Brain pericyte (primary cell): Measurements from ENCODE around the gene GALNT14.

Experiments
- DNase-seq: peaks from one replicate; pipeline ENCODE4 v3.0.0-alpha.2; 2012; ENCODE audit warnings: low read depth, low spot score

GALNT14 gene

GRCh38 chr2:30975156-30975555 lies 163.1 kb downstream of the GALNT14 start:
- DNase-seq = no peak

- no peak for DNase-seq
Observed at GRCh38 chr2:30974554-30974953, 163.7 kb downstream of the GALNT14 start.

DNA sequence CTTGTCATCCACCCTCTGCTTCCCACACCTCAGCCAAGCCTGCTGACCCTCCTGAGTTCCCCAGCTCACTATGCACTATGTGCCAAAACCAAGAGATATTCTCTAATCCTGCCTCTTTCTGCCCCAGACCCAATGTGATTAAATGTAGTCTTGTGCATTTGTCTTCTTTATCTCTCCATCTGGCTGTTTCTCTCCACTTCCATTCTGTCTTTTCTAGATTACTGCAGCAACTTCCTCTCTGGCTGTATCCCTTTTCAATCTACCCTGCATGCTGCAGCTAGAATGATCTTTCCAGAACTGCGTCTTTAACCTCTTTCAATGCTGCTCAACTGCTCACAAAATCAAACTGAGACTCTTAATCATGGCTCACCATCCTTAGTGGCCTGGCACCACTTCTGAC lies 164.1 kb downstream of the GALNT14 start:
- DNase-seq = no peak

DNA sequence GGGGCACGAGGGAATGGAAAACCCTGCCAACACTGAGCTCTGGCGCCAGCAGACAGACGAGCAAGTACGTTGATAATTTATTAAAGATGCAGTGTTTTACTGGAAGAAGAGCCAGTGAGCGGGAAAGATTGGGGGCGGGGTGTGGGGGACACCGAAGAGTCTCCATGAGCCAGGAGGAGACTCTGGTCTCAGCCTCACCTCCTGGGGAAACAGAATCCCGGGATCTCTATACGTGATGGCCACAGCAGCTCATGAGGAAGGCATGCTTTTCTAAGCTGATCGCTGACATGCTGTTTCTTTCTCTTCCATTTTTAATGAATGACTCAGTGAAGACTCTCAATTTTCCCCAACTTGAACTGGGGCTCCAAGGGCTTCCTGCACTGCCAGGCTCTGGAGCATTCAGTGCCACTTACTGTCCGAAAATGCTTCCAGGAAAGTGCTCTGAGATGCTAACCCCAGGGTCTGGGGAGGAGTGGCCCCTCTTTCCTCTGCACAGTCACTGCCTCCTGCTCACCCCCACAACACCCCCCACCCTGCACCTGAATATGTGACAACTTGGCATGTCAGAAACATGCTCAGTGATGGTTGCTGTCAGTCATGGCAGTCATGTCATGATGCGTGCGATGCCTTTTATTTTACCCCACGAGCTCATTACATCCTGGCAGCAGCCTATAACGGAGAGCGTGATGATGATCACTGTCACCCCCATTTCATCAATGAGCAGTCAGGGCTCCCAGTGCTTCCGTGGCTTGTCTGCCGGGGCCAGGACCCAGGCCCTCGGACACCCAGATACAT lies 166.8 kb downstream of the GALNT14 start:
- no peak for DNase-seq

DNA sequence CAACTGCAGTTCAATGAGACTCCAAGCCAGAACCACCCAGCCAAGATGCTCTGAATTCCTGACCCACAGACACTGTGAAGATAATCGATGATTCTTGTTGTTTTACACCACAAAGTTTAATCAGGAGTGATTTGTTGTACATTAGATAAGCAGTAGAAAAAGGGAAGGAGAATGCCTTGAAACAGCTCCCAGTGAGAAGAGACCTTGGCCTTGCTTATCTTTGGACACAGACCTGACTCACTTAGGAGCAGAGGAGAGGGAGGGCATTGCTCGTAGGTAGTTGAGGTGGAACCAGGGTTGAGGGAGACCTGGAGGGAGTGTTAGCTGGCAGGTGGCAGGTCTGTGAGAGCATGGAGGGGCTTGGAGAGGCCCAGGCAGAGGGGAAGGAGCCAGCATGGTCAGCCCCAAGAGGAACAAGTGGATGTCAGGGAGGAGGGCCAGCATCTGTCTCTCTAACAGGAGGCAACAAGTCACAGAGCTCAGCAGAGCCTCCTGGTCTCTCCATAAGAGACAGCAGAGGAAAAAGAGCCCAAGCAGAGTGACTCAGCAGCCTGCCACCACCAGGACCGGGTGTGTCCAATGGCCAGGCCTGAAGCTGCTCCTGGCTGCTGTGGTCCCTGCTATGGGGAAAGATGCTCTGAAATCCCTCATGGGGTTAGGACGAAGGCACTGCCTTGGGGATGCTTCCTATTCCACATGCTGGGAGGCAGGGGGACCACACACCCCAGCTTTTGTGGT lies 169.4 kb downstream of the GALNT14 start:
- DNase-seq = no peak

DNA sequence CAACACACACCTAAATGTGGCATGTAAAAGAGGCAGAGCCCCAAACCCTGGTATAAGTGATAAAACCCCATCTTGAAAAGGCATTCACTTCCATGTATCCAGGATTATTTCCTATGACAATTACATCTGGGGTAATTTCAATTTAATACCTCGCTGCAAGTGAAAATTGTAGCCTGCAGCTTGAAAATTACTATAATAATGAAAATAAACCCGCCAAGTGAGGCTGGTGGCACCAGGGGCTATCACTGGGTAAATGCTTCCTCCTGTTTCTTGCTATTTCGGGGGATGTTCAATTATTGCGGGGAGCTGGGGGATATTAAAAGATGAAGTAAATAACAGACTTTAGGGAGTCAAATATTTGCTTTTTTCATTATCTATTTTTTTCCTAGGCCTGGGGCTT lies 171.5 kb downstream of the GALNT14 start:
- DNase-seq = no peak

DNA sequence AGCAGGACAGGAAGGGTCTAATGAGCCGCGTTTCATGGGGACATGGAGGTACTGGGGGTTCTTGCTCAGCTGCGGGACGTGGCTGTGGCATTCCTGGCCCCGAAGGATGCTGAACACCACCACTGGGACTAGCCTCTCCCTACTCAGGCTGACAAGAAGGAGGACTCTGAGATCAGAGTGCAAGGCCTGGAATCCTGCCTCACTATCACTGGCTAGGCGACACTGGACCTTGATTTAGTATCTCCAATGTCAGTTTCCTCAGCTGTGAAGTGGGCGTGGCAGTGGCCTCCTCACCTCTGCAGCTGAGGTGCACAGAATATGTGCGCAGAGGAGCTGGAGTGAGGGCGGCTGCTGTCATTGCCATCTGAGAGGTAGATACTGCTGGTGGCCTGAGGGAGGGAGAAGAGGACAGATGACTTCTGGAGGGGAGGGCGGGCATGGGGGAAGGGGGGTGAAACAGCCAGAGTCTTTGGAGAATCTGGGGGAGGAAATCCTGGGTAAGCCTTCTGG lies 173.2 kb downstream of the GALNT14 start:
- DNase-seq = no peak

DNA sequence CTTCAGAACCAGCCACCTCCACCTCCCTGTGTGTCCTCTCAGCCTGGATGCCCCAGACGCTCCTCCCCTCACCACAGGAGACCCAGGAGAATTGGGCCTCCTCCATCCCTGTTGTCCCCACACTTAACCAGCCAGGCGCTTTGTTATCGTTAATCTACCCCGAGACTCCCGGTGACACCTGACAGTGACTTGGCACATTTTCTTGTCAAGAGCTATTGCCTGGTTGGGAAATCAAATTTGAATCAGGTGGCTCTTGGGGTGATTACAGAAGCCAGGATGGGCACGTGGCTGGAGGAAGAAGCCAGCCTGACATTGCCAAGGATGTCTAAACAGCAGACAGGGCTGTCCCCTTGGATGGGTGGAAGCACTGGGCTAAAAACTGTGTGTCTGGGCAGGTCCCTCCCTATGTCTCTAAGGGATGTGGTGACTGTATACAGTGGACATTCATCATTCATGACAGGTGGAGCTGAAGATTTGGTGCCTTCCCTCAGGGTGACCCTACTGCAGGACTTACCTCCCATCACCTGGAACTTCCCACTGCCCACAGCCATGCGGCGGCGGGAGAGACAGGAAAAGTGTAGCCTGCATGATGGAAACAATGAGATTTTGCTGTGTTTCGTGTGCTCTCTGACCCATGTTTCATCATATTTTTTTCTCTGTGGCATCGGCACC lies 173.8 kb downstream of the GALNT14 start:
- DNase-seq = no peak

DNA sequence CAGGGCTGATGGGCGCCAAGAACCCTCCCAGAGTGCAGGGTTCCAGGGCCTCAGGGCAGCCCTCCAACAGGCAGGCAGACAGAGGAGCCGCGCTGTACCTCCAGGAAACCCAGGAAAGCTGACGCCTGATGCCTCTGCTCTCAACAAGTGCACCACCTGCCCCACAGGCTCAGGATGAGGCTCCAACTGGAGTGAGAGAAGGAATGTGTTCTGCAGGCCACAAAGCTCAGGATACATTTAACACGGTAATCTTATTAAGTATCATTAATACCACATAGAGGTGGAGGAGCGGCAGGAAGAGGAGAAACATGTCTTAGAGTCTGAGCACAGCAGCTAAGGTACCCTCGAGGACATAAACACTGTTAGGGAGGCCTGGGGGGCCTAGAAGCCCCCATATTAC lies 175.1 kb downstream of the GALNT14 start:
- no peak for DNase-seq

DNA sequence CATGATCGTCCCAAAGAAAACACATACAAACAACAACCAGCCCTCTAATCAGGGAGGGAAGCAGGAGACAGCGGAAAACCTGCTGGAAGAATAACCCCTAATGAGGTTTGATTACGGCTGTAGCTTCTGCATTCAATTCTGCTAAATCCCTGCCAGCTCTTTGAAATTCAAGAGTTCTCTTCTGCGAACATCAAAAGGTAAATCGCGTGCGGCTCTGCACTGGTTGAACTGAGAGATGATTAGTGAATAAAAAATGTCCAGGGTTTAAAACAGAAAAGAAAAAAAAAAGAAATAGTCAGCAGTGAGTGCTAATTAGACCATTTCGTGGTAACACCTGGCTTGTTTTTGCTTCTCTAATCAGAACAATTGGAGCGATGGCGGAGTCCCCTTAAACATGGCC lies 178.0 kb downstream of the GALNT14 start:
- DNase-seq = no peak

GRCh38 chr2:30959653-30960052 lies 178.6 kb downstream of the GALNT14 start:
- DNase-seq = no peak

DNA sequence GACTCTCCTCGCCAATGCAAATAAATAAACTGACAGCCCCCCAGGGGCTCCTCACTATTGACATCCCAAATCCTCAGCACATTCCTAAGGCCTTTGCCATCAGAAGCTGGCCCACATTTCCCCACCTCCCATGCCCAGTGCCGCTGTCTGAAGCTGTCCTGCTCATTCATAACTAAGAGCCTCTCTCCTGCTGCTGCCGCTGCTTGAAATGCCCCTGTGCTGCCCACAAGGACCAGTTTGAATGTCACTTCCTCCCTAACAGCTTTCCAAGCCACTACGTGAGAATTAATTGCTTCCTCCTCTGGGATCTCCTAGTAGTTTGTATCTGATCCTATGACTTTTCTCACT lies 179.3 kb downstream of the GALNT14 start:
- no peak for DNase-seq

DNA sequence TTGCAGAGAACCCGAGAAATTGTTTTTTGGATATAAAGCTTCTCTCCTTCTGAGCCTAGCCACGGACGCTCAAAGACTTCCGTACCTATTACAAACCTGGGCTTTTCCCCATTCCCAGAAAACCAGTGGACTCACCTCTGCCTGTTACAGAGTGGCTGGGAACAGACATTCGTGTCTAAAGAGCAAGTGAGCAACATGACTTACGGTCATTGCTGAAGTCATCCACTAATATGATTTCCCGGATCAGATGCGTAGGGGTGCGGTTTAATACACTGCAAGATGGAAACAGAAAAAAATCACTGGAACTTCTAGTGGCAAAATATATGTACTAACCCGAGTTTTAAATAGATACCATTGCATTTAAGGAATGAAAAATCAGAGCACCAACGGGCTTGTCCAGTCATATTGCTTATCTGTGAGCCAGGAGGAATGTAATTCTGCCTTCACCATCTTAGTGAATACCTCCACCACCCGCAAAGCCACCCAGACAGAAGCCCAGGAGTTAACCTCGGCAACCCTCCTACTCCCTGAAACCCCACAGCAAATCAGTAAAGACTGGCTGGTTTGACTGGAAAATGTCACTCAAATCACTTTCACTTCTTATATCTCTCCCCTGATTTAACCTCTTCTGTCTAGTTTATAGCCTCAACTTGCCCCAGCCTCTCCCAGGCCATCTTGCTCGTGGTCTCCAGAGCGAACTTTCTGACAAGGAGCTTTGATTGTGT lies 179.9 kb downstream of the GALNT14 start:
- no peak for DNase-seq

GRCh38 chr2:30957591-30957990 lies 180.6 kb downstream of the GALNT14 start:
- no peak for DNase-seq

DNA sequence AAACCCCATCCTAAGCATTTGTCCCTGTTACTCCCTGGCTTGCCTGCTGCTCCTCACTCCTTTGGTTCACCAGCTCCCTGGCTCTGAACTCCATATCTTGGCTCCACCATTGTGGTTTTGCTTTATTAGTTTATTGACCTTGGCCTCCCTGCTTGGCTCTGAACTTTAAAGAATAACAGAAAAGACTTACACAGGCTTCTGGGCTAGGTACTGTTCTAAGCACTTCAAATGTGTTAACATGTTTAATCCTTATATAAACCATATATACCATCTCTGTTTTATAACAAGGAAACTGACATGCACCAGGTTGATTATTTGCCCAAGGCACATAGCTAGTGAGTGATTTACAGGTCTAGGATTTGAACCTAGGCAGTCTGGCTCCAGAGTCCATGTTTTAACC lies 181.2 kb downstream of the GALNT14 start:
- no peak for DNase-seq

DNA sequence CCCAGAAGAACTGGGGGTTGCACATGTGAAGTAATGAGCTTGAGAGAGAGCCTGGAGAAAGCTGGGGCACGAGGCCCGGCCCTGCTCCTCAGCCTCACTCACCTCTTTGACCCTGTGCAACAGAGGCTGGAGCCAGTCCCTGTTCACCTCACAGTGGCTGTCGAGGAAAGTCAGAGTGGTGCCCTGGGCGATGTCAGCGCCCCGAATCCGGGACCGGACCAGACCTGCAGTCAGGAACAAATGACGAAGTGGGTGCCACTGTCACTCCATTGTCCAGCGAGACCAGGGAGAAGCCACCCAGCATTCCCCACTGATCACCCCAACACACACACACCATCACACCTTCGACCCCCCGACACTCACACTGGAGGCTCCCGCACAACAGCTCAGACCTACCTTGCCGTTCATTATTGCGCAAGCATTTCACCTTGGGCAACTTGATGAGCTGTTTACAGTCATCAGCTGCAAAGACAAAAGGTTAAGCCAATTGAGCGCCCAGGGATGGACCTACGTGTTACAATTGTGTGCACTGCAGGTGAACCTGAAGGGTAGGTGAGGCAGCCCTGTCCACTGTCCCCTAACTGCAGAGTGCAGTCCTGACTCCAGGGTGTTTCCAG lies 182.6 kb downstream of the GALNT14 start:
- DNase-seq = no peak

DNA sequence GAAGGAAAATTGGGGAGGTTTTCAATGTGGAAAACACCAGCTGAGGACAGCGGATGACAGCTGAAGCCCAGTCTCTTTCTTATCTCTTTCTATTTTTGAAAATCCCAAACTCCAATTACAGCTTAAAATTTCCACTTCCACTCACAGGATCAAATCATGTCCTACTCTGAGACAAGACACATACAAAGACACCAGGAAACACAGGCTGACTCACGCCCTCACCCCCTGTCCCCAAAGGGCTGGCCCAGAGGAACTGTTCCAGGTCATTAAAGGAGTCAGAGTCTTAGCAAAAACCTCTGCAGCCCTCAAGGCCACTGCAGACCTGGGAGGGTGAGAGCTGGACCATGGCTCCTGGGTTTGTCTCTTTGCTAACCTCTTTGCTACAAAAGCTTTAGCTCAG lies 187.9 kb downstream of the GALNT14 start:
- DNase-seq = no peak

DNA sequence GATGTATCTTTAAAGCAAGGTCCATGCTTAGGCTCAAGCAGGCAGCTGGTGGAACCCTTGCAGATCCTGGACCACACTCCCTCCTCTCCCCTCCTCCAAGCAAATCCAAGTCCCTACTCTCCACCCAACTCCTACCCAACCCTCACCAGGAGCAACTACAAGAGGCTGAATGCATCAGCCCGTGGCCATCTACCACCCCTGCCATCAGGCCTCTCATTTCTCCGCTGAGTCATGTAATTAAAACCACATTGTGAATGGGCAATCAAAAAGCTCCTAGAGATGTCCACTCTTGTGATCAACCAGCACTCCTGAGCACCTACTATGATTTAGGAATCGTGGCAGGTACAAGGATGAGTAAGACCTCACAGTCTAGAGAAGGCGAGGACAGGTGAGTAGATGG lies 188.8 kb downstream of the GALNT14 start:
- no peak for DNase-seq

- no peak for DNase-seq
Observed at GRCh38 chr2:30948857-30949256, 189.4 kb downstream of the GALNT14 start.

DNA sequence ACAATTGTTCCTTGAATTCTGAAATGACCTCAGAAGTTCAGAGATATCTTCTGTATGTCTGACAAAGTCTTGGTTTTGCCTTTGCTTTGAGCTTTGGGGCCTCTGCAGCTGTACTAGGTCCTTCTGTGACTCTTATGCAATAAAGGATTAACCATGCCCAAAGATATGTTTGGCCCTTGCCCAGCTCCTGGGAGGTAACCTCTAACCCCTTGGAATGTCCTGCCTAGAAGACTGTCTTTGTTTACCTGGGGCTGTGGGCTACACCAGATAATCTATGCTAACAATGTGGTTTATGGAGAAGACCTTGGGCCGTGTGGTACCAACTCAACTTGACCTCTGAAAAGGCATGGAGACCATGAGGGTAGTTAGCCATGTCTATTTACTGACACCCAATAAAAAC lies 190.1 kb downstream of the GALNT14 start:
- DNase-seq = no peak

DNA sequence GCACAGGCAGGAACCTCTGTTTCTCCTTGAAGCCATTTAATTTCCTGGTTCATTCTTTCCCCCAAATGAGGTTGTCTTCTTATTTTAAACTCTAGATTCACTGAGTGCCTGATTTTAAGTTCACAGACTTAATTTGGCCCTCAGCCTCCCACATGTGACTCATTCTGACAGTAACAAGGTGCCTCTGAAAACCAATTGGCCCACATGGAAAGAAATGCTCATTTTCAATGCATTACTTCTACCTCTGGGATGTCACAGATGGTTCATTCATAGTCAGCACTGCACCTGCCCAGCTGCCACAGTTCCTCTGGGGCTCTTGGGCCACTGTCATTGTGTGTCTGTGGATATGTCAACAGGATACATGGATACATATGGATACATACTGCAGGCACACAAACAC lies 190.6 kb downstream of the GALNT14 start:
- DNase-seq = no peak

DNA sequence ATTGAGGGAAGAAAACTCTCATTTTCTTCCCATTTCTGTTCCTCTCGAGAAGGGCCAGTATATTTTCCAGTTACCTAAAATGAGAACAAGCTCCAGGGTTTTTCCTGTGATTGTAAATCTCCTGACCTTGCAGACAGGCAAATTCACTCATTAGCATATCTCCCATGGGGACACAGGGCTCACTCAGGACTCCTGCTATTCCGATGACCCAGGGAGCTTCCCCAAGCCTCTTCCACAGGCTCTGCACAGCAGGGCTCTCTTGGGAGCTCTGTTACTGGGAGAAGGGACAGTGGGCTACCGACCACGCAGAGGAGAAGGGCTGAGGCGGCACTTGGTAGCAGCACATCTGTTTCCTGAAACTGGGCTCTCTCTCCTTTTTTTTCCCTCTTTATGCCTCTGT lies 195.8 kb downstream of the GALNT14 start:
- DNase-seq = no peak
